Fibroblast of mammary gland (primary cell): ENCODE results near the gene CD8B.
"Not testable (repeated sequence)": the region's sequence is repeated elsewhere in the genome, so short reads cannot be mapped to it uniquely, and the experiment has no call there.

Source experiments
- DNase-seq: peaks from one replicate; pipeline ENCODE4 v3.0.0-alpha.2; 2010; ENCODE audit warnings: low read depth
- H3K4me3 ChIP-seq: 2 replicates; pipeline ENCODE4 v1.5.1; 2011; ENCODE audit warnings: low read depth, mild to moderate bottlenecking, low read length, moderate library complexity; ENCODE audit not compliant: control insufficient read depth
- CTCF ChIP-seq: conservative IDR thresholded peaks from 2 replicates; pipeline ENCODE4 v1.5.1; 2011; ENCODE audit warnings: low read depth, low read length, inconsistent platforms; ENCODE audit not compliant: control insufficient read depth, insufficient read depth

Gene CD8B

DNA sequence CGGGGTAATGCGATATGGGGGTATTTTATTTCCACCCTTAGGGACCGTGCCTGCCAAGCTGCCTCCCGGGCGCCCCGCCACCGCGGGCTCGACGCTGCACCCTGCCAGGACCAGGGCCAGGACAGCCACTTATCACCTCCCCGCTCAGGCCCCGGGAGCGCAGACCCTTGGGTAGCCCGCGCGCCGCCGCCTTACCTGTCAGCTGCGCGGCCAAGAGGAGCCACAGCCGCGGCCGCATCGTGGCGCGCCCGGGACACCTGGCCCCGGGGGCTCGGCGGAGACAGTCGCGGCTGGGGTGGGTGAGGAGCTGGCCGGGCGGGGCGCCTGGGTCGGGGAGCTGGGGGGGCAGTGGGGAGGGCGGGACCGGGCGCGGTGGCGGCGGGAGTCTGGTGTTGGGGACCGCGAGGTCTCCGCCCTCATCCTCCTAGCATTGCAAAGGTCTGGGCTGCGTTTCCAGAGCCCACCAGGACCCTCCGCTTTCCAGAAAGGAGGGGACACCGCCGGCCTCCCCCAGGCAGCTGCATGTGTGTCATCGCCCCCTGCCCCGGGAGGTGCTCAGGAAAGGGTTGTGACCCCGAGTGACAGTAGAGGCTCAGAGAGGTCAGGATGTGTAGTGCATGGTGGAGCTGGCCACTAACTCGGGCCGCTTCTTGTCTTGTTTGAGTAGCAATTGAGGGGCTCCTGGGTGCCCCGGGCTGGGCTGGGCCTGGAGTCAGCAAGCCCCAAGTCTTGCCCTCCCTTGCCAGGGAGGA is at the start of gene CD8B:
CD8B (minus strand) TSS at position 259 of the 752 bp plus-strand sequence; CDS start at position 238, 21 bp downstream.
- not testable (repeated sequence) for DNase-seq, H3K4me3 ChIP-seq

DNA sequence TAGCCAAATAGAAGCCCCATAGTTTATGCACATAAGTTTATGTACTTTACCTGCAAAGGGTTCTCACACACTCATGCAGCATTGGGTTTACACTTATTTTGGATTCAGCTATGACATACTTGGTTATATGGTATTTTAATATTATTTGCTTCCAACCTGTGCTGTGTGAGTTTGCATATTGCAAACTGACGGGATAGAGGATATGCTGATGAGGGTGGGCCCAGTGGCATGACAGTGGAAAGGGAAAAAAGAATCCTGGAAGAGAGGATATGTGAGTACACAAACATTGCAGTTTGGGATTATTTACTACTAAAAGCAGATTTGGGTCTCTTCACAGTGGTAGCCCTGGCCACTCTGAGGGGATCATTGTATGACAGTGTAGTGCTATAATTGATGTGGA is 44.2 kb upstream of the CD8B start:
- not testable (repeated sequence) for DNase-seq, H3K4me3 ChIP-seq

DNA sequence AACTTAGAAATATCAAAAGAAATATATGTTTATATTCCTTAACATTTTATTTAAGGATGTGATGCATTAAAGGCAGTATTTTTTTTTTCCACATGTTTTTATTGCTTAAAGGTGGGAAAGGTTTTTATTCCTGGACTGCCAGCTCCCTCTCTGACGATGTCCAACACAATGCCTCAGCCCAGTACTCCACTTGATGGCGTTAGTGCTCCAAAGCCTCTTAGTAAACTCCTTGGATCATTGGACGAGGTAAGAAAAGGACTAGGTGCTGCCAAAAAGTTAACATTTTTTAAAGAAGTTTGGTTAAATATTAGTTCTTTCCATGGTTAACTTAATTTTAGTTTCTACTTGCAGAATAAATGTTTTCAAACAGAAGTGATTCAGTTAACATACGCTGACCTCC is 39.0 kb upstream of the CD8B start:
- DNase-seq, result peak; percentile 40
- peak; percentile 21 for TF ChIP-seq CTCF
- H3K4me3 ChIP-seq, result not testable (repeated sequence)

DNA sequence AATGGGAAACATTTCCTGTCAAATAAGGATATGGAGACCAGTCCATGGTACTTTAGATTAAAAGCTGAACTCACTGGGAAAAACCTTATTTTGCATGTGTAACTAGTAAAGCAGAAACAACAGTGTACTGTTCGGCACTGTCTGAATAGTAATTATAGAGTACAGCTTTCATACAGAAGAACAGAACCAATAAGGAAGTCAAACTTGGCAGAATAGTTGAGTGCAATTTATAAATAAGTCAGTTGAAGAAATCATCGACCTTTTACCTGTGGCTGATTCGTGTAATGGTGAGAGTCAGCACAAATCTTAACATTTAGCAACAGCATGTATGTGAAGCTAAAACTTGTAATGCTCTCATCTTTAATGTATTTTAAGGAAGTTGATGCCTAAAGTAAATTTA is 24.3 kb upstream of the CD8B start:
- not testable (repeated sequence) for H3K4me3 ChIP-seq, DNase-seq

DNA sequence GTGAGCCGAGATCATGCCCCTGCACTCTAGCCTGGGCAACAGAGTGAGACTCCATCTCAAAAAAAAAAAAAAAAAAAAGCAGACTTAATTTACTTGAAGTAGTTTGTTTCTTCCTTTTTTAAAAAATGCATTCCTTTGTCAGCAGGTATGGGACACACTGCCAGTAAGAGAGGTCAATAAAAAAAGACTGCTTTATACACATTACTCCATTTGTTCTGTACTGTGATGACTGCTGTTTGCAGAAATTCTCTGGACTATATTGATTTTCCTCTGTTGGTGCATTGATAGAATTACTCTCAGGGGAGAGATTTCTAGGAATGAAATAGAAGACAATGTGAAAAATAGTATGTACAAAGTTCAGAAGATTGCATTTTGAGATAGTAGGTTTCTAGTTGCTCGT is 21.2 kb upstream of the CD8B start:
- H3K4me3 ChIP-seq, DNase-seq: not testable (repeated sequence)

DNA sequence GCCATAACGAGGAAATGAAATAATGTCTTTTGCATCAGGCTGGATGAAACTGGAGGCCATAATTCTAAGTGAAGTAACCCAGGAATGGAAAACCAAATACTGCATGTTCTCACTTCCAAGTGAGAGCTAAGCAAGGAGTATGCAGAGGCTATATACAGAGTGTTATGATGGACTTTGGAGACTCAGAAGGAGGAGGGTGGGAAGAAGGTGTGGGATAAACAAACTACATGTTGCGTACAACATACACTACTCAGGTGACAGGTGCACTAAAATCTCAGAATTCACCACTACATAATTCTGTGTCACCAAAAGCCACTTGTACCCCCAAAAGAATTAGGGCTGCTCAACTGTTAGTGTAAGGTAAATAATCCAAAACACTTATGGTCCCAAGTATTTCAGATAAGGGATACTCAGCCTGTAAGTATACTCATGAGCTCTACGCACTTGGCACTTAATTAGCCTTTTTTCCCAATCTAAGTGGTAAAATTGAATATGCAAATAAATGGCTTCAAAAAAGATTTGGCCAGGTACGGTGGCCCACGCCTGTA is 20.5 kb upstream of the CD8B start:
- DNase-seq, H3K4me3 ChIP-seq: not testable (repeated sequence)

DNA sequence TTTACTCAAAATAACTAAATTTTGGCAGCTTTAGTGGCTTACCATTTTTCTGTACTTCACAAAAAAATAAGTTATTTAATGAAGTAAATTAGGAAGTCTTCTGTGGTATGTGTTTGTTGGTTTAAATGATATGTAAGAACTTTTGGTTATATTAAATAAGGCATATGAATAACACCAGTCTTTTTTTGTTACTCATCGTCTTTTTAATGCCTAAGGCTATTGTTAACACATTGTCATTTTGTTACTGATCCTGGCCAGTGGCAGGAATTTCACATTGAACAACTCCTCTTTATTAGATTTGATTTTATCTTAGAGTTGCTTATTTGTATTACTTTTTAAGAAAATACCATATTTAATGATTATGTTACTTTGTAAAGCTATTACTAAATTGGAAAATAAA is 17.3 kb upstream of the CD8B start:
- not testable (repeated sequence) for DNase-seq, H3K4me3 ChIP-seq

DNA sequence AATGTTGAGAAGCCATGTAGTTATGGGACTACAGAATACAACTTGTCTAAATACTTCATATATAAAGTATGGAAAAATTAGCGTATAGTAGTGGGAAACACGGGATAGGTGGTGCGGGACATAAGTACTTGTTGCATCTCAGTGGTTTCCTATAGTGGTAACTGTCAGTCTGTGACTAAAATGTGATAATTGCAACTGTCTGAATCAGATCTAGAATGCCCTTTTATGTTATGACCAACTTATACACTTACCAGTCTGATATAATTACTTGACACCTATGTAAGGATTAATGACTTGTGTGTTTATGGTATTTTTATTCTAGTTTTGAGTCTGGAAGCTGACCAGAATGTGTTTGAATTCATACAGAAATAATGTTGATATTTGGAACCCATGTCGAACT is 9.3 kb upstream of the CD8B start:
- H3K4me3 ChIP-seq, DNase-seq: not testable (repeated sequence)

DNA sequence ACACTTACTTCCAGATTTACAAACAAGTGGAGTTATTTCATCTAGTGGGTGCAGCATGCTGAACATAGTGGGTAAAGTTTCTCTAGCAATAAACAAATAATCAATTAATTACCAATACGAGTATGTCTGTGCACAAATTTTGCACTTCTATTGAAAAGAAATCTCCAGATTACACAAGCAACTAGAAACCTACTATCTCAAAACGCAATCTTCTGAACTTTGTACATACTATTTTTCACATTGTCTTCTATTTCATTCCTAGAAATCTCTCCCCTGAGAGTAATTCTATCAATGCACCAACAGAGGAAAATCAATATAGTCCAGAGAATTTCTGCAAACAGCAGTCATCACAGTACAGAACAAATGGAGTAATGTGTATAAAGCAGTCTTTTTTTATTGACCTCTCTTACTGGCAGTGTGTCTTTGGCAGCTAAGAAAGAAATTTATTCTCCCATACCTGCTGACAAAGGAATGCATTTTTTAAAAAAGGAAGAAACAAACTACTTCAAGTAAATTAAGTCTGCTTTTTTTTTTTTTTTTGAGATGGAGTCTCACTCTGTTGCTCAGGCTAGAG is 7.3 kb upstream of the CD8B start:
- H3K4me3 ChIP-seq, DNase-seq: not testable (repeated sequence)

DNA sequence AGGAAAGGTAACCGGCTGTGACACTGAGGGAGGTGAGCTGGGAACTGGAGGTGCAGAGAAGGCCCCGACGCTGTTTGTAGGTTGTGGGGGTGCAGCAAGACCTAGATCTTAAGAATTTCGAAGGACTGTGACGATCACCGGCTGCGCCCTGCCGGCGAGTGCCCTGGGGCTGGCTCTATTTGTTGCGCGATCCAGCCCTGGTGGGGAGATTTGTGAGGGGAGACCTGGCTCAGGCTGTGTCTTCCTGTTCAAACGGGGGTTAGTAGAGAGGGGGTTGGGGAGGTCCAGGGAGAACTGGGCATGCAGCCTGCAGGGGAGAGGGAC is 656 bp upstream of the CD8B start:
- not testable (repeated sequence) for DNase-seq, H3K4me3 ChIP-seq

DNA sequence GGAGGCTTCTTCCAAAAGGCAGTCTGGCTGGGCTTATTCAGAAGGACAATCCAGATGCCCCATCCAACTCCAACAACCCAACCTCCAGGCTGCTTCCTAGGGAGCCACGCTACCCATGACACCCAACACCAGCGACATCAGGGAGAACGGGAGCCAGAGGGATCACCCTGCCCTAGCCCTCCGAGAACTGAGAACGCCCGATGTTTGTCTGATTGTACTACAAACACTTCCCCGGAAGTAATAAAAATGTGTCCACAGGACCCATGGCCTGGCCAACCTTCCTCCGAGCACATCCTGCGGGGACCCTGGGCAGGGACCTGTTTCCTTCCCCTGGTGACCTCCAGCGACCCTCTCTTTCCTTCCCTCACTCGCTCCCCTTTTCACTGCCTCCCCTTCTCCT is 511 bp downstream of the CD8B start:
- H3K4me3 ChIP-seq, DNase-seq: not testable (repeated sequence)

DNA sequence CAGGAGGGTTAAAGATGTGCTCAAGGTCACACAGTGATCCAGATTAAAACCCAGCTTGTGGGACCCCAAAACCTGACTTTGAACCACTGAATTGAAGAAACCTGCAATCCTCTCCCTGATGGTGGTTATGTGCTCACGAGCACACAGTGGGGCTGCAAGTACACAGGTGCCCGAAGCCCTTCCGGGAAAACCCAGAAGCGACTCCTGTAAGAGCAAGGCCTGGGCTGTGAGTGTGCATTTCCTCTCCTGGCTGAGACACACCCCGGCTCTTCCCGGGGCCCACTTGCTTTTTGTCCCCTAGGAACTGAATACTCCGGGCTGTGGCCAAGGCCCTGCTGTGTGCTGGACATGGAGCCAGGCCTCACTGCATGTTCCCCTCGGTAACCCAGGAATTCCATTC is 1.1 kb downstream of the CD8B start:
- not testable (repeated sequence) for DNase-seq, H3K4me3 ChIP-seq

GRCh38 chr2:86857688-86858087 is 4.0 kb downstream of the CD8B start:
- not testable (repeated sequence) for DNase-seq, H3K4me3 ChIP-seq

DNA sequence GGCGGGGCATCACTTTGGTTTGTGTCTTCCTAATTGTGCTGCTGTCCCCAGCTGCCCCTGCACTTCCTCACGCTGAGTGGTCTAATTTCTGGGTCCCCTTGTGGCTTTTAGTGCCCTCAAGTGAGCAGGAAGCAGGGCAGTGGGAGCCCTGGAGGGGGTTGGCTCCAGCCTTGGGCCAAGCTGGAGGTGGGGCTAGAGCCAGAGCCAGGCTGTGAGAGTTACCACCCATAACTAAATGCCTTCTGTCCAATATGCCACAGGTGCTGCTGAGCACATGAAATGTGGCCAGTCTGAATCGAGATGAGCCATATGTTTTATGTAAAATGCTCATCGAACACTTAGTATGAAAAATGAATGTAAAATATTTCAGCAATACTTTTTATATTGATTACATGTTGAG is 5.2 kb downstream of the CD8B start:
- DNase-seq, H3K4me3 ChIP-seq: not testable (repeated sequence)

GRCh38 chr2:86855981-86856380 is 5.7 kb downstream of the CD8B start:
- peak; percentile 10 for DNase-seq
- not testable (repeated sequence) for H3K4me3 ChIP-seq

DNA sequence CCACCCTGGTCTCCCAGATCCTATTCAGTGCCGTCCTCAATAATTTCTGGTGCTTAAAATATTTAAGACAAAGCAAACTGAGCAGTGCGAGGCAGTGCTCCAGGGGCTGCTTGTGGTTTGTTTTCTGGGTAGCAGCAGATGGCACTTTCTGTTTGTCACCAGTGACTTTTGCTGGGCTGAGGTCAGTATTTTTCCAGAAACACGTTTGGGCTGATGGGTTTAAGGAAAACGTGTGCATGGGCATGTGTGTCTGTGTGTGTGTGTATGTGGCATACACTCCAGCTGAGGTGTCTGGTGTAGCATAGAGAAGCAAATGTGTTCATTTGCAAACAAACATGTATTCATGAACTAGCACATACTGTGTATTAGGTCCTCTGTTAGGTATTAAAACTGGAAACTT is 10.1 kb downstream of the CD8B start:
- H3K4me3 ChIP-seq, DNase-seq: not testable (repeated sequence)

- H3K4me3 ChIP-seq, DNase-seq: not testable (repeated sequence)
Measured at GRCh38 chr2:86842607-86843234, 19.0 kb downstream of the CD8B start.

DNA sequence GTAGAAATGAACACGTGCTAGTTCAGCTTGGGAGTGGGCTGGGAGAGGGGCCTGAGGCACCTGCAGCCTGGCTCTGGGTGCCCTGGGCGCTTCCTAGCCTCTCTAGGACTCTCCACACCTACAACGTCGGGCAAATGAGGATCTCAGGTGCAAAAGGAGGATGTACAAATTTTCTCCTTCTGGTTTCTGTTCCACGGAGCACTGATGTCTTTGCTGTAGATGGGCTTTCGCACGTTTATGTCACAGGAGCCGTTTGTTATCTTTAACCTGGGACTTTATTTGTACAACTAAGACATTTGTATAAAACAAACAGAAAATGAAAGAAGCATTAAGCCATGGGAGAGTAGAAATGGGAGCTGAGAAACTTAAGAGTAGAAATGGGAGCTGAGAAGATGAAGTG is 20.4 kb downstream of the CD8B start:
- DNase-seq, H3K4me3 ChIP-seq: not testable (repeated sequence)
